ENCODE measurements around the gene SETBP1.
A peak's percentile ranks its signal among the peaks of the same experiment; 100 is the strongest.

The SETBP1 gene

GRCh38 chr18:45024357-45025088 is 343.8 kb downstream of the SETBP1 start:
- DNase-seq = no peak
- H3K4me1 Mint-ChIP-seq = peaks cover 8% of the 10 kb centered on the region
- no peak for TF ChIP-seq CTCF (IDR thresholded peaks at IDR 0.05)
- H3K27me3 Mint-ChIP-seq (ENCODE audit: low read depth, poor library complexity) = peaks cover 6% of the 10 kb centered on the region
- H3K27ac Mint-ChIP-seq = no peak overlapping the region
- H3K36me3 Mint-ChIP-seq (ENCODE audit: low read depth) = no peaks in the 10 kb centered on the region
- H3K9me3 Mint-ChIP-seq = peaks cover 7% of the 10 kb centered on the region
- H3K4me3 Mint-ChIP-seq = no peak overlapping the region

DNA sequence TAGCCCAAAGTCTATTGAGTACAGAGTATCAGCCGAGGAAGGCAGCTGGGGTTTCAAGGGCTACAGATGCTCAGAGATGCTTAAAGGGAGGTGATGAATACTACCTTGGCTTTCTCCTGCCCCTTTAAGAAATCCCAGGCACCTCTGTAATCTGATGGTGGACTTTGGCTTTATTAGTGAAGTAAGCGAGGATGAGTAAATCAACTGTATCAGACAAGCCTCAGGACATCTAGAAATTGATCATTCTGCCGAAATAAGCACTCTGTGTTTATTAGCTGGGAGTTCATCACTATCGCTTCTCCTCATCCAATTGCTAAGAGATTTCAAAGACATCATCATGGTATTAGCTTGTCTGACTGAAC is 344.4 kb downstream of the SETBP1 start:
- TF ChIP-seq CTCF (IDR thresholded peaks at IDR 0.05) = no peak
- no peaks in the 10 kb centered on the region for H3K36me3 Mint-ChIP-seq (ENCODE audit: low read depth)
- H3K4me1 Mint-ChIP-seq = peaks cover 8% of the 10 kb centered on the region
- H3K27me3 Mint-ChIP-seq (ENCODE audit: low read depth, poor library complexity) = peaks cover 6% of the 10 kb centered on the region
- H3K9me3 Mint-ChIP-seq = peaks cover 7% of the 10 kb centered on the region
- DNase-seq = no peak
- no peak overlapping the region for H3K27ac Mint-ChIP-seq
- no peak overlapping the region for H3K4me3 Mint-ChIP-seq

DNA sequence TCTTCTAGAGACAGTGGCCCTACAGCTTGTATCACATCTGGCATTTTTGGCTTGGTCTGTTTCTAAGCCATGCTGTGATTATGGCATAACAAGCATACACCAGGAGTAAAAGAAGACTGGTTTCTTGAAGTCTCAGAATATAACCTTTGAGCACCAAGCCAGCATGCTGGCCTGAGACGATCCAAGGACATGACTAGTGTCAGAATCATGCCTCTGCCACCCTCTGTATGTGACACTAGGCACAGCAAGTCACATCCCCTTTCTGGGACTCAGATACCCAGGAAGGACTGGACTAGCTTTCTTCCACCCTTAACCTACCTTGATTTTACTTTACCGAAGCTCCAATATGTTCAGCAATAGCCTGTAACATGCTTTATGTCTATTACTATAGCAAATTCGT is 345.5 kb downstream of the SETBP1 start:
- TF ChIP-seq CTCF (IDR thresholded peaks at IDR 0.05) = no peak
- Mint-ChIP-seq H3K4me1 (peaks cover 8% of the 10 kb centered on the region), H3K27me3 (ENCODE audit: low read depth, poor library complexity) (peaks cover 6% of the 10 kb centered on the region), H3K27ac (no peak overlapping the region), H3K9me3 (peaks cover 11% of the 10 kb centered on the region), H3K36me3 (ENCODE audit: low read depth) (peaks cover 5% of the 10 kb centered on the region), H3K4me3 (no peak overlapping the region)
- DNase-seq = no peak

DNA sequence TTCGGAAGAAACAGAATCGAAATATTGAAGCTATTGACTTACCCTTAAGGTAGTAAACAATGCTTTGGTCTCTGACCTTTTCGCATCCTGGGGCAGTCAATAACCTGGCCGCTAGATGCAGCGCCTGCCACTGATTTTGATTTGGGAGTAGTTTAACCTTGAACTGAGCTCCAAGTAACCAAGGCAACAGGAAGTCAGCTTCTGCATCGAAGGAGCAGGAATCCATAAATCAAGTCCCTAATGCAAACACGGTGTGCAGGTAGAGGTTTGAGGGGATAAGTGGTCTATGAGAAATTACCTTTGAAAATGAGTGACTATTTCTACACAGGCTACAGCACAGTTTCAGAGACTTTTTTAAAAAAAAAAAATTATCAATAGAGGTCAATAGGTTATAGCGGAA is 353.5 kb downstream of the SETBP1 start:
- Mint-ChIP-seq H3K36me3 (ENCODE audit: low read depth) (peaks cover 10% of the 10 kb centered on the region), H3K9me3 (peaks cover 4% of the 10 kb centered on the region), H3K4me3 (no peak overlapping the region), H3K4me1 (peaks cover 23% of the 10 kb centered on the region), H3K27me3 (ENCODE audit: low read depth, poor library complexity) (no peaks in the 10 kb centered on the region), H3K27ac (peak overlapping the region; percentile 73)
- no peak for DNase-seq
- no peak for TF ChIP-seq CTCF (IDR thresholded peaks at IDR 0.05)

DNA sequence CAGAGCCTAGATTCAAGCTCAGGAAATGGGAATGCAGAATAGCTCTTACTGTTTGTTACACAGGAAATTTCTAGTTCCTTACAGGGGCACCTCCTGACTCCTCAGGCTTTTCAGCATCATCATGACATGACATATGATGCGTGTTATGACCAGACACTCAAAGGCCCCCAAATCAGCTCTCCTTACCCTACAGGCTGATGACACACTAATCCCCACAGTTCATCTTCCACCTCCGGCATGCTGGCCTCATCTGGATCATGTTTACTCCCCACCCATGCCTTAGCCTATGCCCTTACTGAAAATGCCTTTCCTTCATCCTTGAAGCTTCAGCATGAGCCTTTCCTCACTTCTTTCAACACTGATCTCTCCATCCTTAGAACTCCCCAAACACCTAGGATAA is 356.9 kb downstream of the SETBP1 start:
- peaks cover 3% of the 10 kb centered on the region for H3K27me3 Mint-ChIP-seq (ENCODE audit: low read depth, poor library complexity)
- peaks cover 23% of the 10 kb centered on the region for H3K4me1 Mint-ChIP-seq
- no peak overlapping the region for H3K4me3 Mint-ChIP-seq
- peaks cover 24% of the 10 kb centered on the region for H3K36me3 Mint-ChIP-seq (ENCODE audit: low read depth)
- DNase-seq = no peak
- no peaks in the 10 kb centered on the region for H3K9me3 Mint-ChIP-seq
- no peak overlapping the region for H3K27ac Mint-ChIP-seq
- TF ChIP-seq CTCF (IDR thresholded peaks at IDR 0.05) = no peak

- no peak overlapping the region for H3K4me3 Mint-ChIP-seq
- peaks cover 12% of the 10 kb centered on the region for H3K4me1 Mint-ChIP-seq
These were observed 358.7 kb downstream of the SETBP1 start for GRCh38 chr18:45039376-45039775.

More at GRCh38 chr18:45039376-45039775, 358.7 kb downstream of the SETBP1 start:
- no peak for TF ChIP-seq CTCF (IDR thresholded peaks at IDR 0.05)
- DNase-seq = no peak
- no peaks in the 10 kb centered on the region for H3K9me3 Mint-ChIP-seq
- H3K27ac Mint-ChIP-seq = no peak overlapping the region
- H3K36me3 Mint-ChIP-seq (ENCODE audit: low read depth) = peaks cover 26% of the 10 kb centered on the region
- H3K27me3 Mint-ChIP-seq (ENCODE audit: low read depth, poor library complexity) = peaks cover 3% of the 10 kb centered on the region

Data from nephron progenitor cell (in vitro differentiated cells).